ENCODE results near the gene TSSK2. TPM values are rescaled to one million over a fixed set of nuclear protein-coding genes. Genes with fewer than 3 reads are reported as not detected.
"Not testable (repeated sequence)": the region's sequence is repeated elsewhere in the genome, so short reads cannot be mapped to it uniquely, and the experiment has no call there.

Gene TSSK2
- total and polyA plus RNA-seq, 2 donors (not counting 3 experiments of a cell fraction or from before 2014, with no cell fraction given) = not detected

DNA sequence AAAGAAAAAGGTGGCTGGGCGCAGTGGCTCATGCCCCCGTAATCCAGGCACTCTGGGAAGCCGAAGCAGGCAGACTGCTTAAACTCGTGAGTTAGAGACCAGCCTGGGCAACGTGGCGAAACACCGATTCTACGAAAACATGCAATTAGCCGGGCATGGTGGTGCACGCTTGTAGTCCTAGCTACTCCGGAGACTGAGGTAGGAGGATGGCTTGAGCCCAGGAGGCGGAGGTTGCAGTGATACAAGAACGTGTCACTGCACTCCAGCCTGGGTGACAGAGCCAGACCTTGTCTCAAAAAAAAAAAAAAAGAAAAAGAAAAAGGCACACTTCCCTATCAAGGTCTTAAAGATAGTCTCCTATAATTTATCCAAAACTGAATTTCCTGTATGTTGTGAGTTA is 48.3 kb upstream of the TSSK2 start:
- Histone ChIP-seq H3K9me3 (replicated peaks; ENCODE audit: control insufficient read depth, insufficient read depth, low read length) (no peaks in the 10 kb centered on the region), H3K4me2 (ENCODE audit: insufficient read depth, low read length) (no peak overlapping the region), H3K27ac (ENCODE audit: insufficient read depth, low read depth, low read length) (no peak overlapping the region), H3K79me2 (ENCODE audit: control insufficient read depth, insufficient read depth, low read length) (no peaks in the 10 kb centered on the region), H3K9ac (replicated peaks; ENCODE audit: extremely low read depth, insufficient read depth, low read length) (no peak overlapping the region), H3K4me3 (replicated peaks in 1 of 3; ENCODE audit: insufficient read depth in 1 of 3, low read depth in 1 of 3, low read length in 3 of 3) (no peak overlapping the region), H3K9me1 (replicated peaks; ENCODE audit: control insufficient read depth, extremely low read depth, insufficient read depth, low read length) (no peaks in the 10 kb centered on the region), H3K4me1 (ENCODE audit: control insufficient read depth, extremely low read depth, insufficient read depth, low read length) (peaks cover 18% of the 10 kb centered on the region), H3K27me3 (ENCODE audit: control insufficient read depth in 2 of 2, insufficient read depth in 2 of 2, low read length in 2 of 2) (no peaks in the 10 kb centered on the region), H4K20me1 (replicated peaks; ENCODE audit: control insufficient read depth, extremely low read depth, insufficient read depth, low read length) (no peaks in the 10 kb centered on the region), H2AFZ (ENCODE audit: low read depth, low read length) (no peak overlapping the region), H3K36me3 (ENCODE audit: control insufficient read depth in 2 of 2, extremely low read depth in 1 of 2, insufficient read depth in 2 of 2, low read length in 2 of 2) (no peaks in the 10 kb centered on the region)
- ChIA-PET CTCF (no interaction called here), POLR2A (no interaction called here)
- intact Hi-C loops (cut with micrococcal nuclease) (no loop called here), dilution Hi-C loops (cut with MboI; ENCODE audit: extremely low pct_ligation_motif_present, low sequenced_read_pairs) (no loop called here)
- DNase-seq (ENCODE audit: low read depth, low spot score) (no peak), FAIRE-seq (no peak)
- TF ChIP-seq POLR2AphosphoS5 (IDR thresholded peaks at IDR 0.05; ENCODE audit: insufficient read depth, low read depth, low read length) (no peak), MYC (IDR thresholded peaks at IDR 0.05; ENCODE audit: low read depth, low read length) (no peak), EZH2 (IDR thresholded peaks at IDR 0.05; ENCODE audit: borderline replicate concordance, low read depth, low read length, severe bottlenecking) (no peak), JUN (IDR thresholded peaks at IDR 0.05; ENCODE audit: borderline replicate concordance, insufficient read depth, insufficient read length, low read depth) (no peak), POLR2A (IDR thresholded peaks at IDR 0.05; ENCODE audit: low read depth, low read length) (no peak), FOS (IDR thresholded peaks at IDR 0.05; ENCODE audit: borderline replicate concordance, insufficient read depth, low read length) (no peak), GATA2 (IDR thresholded peaks at IDR 0.05; ENCODE audit: insufficient read depth, insufficient read length, low read depth, low read length) (no peak)
- TF ChIP-seq, protein P1, sequence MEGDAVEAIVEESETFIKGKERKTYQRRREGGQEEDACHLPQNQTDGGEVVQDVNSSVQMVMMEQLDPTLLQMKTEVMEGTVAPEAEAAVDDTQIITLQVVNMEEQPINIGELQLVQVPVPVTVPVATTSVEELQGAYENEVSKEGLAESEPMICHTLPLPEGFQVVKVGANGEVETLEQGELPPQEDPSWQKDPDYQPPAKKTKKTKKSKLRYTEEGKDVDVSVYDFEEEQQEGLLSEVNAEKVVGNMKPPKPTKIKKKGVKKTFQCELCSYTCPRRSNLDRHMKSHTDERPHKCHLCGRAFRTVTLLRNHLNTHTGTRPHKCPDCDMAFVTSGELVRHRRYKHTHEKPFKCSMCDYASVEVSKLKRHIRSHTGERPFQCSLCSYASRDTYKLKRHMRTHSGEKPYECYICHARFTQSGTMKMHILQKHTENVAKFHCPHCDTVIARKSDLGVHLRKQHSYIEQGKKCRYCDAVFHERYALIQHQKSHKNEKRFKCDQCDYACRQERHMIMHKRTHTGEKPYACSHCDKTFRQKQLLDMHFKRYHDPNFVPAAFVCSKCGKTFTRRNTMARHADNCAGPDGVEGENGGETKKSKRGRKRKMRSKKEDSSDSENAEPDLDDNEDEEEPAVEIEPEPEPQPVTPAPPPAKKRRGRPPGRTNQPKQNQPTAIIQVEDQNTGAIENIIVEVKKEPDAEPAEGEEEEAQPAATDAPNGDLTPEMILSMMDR (IDR thresholded peaks at IDR 0.05; ENCODE audit: extremely low read depth in 1 of 2, insufficient read depth in 1 of 2, low read depth in 1 of 2, low read length in 2 of 2) = no peak
- TF ChIP-seq, protein P2, sequence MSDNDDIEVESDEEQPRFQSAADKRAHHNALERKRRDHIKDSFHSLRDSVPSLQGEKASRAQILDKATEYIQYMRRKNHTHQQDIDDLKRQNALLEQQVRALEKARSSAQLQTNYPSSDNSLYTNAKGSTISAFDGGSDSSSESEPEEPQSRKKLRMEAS (IDR thresholded peaks at IDR 0.05; ENCODE audit: insufficient read depth, insufficient read length) = no peak
- no TSS peak for BruUV-seq (replicated peaks)

DNA sequence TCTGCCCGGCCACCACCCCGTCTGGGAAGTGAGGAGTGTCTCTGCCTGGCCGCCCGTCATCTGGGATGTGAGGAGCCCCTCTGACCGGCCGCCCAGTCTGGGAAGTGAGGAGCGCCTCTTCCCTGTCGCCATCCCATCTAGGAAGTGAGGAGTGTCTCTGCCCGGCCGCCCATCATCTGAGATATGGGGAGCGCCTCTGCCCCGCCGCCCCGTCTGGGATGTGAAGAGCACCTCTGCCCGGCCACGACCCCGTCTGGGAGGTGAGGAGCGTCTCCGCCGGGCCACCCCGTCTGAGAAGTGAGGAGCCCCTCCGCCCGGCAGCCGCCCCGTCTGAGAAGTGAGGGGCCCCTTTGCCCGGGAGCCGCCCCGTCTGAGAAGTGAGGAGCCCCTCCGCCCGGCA is 47.0 kb upstream of the TSSK2 start:
- H2AFZ ChIP-seq (ENCODE audit: low read depth, low read length); POLR2A ChIA-PET; H3K4me2 ChIP-seq (ENCODE audit: insufficient read depth, low read length); H3K4me3 ChIP-seq (replicated peaks in 1 of 3; ENCODE audit: insufficient read depth in 1 of 3, low read depth in 1 of 3, low read length in 3 of 3); FAIRE-seq; H3K27ac ChIP-seq (ENCODE audit: insufficient read depth, low read depth, low read length); H3K27me3 ChIP-seq (ENCODE audit: control insufficient read depth in 2 of 2, insufficient read depth in 2 of 2, low read length in 2 of 2); H3K79me2 ChIP-seq (ENCODE audit: control insufficient read depth, insufficient read depth, low read length); H3K9ac ChIP-seq (replicated peaks; ENCODE audit: extremely low read depth, insufficient read depth, low read length); DNase-seq (ENCODE audit: low read depth, low spot score); BruUV-seq (replicated peaks); H3K9me1 ChIP-seq (replicated peaks; ENCODE audit: control insufficient read depth, extremely low read depth, insufficient read depth, low read length); H4K20me1 ChIP-seq (replicated peaks; ENCODE audit: control insufficient read depth, extremely low read depth, insufficient read depth, low read length); dilution Hi-C loops (cut with MboI; ENCODE audit: extremely low pct_ligation_motif_present, low sequenced_read_pairs); H3K9me3 ChIP-seq (replicated peaks; ENCODE audit: control insufficient read depth, insufficient read depth, low read length); H3K36me3 ChIP-seq (ENCODE audit: control insufficient read depth in 2 of 2, extremely low read depth in 1 of 2, insufficient read depth in 2 of 2, low read length in 2 of 2); CTCF ChIA-PET: not testable (repeated sequence)
- intact Hi-C loops (cut with micrococcal nuclease) = loop anchor here (2.0 kb wide), 1 partner anchor 39 kb away; the partner anchor contains the start of gene DGCR2
- H3K4me1 ChIP-seq (ENCODE audit: control insufficient read depth, extremely low read depth, insufficient read depth, low read length) = peaks cover 18% of the 10 kb centered on the region

DNA sequence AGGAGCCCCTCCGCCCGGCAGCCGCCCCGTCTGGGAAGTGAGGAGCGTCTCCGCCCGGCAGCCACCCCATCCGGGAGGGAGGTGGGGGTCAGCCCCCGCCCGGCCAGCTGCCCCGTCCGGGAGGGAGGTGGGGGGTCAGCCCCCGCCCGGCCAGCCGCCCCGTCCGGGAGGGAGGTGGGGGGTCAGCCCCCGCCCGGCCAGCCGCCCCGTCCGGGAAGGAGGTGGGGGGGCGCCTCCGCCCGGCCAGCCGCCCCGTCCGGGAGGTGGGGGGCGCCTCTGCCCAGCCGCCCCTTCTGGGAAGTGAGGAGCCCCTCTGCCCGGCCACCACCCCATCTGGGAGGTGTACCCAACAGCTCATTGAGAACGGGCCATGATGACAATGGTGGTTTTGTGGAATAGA is 46.5 kb upstream of the TSSK2 start:
- H3K9ac ChIP-seq (replicated peaks; ENCODE audit: extremely low read depth, insufficient read depth, low read length); BruUV-seq (replicated peaks); H3K79me2 ChIP-seq (ENCODE audit: control insufficient read depth, insufficient read depth, low read length); H4K20me1 ChIP-seq (replicated peaks; ENCODE audit: control insufficient read depth, extremely low read depth, insufficient read depth, low read length); POLR2A ChIA-PET; H3K27ac ChIP-seq (ENCODE audit: insufficient read depth, low read depth, low read length); H2AFZ ChIP-seq (ENCODE audit: low read depth, low read length); H3K36me3 ChIP-seq (ENCODE audit: control insufficient read depth in 2 of 2, extremely low read depth in 1 of 2, insufficient read depth in 2 of 2, low read length in 2 of 2); H3K27me3 ChIP-seq (ENCODE audit: control insufficient read depth in 2 of 2, insufficient read depth in 2 of 2, low read length in 2 of 2); dilution Hi-C loops (cut with MboI; ENCODE audit: extremely low pct_ligation_motif_present, low sequenced_read_pairs); DNase-seq (ENCODE audit: low read depth, low spot score); H3K9me3 ChIP-seq (replicated peaks; ENCODE audit: control insufficient read depth, insufficient read depth, low read length); H3K9me1 ChIP-seq (replicated peaks; ENCODE audit: control insufficient read depth, extremely low read depth, insufficient read depth, low read length); H3K4me3 ChIP-seq (replicated peaks in 1 of 3; ENCODE audit: insufficient read depth in 1 of 3, low read depth in 1 of 3, low read length in 3 of 3); H3K4me2 ChIP-seq (ENCODE audit: insufficient read depth, low read length); FAIRE-seq: not testable (repeated sequence)
- H3K4me1 ChIP-seq (ENCODE audit: control insufficient read depth, extremely low read depth, insufficient read depth, low read length) = peaks cover 18% of the 10 kb centered on the region
- intact Hi-C loops (cut with micrococcal nuclease) = loop anchor here (2.0 kb wide), 1 partner anchor 38 kb away; the partner anchor contains the start of gene DGCR2
- CTCF ChIA-PET = interaction anchor here (0.6 to 1.6 kb wide), 11 partner anchors 8 to 179 kb away, joined by 3 to 8 read pairs (median 4); partner anchors contain the start of gene DGCR2
